Large intestine (tissue), 3 donors: ENCODE data around the gene CFAP100. TPM values are rescaled to one million over a fixed set of nuclear protein-coding genes. Genes with fewer than 3 reads are reported as not detected.

Experiments
- DNase-seq, 2 donors: peaks; one replicate each; pipeline versions ENCODE4 v3.0.0 to v3.0.0-alpha.2; 2013
- H3K27ac ChIP-seq: one replicate; pipeline ENCODE4 v1.5.1; 2013; ENCODE audit warnings: low read length
- H3K27me3 ChIP-seq: 2 replicates; pipeline ENCODE4 v1.6.1; 2013; ENCODE audit warnings: low read length; ENCODE audit not compliant: control insufficient read depth, insufficient read depth
- H3K36me3 ChIP-seq: 2 replicates; pipeline ENCODE4 v1.6.1; 2013; ENCODE audit warnings: low read length; ENCODE audit not compliant: control insufficient read depth, insufficient read depth
- H3K4me1 ChIP-seq: one replicate; pipeline ENCODE4 v1.6.1; 2013; ENCODE audit warnings: low read length; ENCODE audit not compliant: control insufficient read depth, insufficient read depth
- H3K4me3 ChIP-seq: one replicate; pipeline ENCODE4 v1.5.1; 2013; ENCODE audit warnings: low read length
- H3K9me3 ChIP-seq: one replicate; pipeline ENCODE4 v1.6.1; 2013; ENCODE audit warnings: mild to moderate bottlenecking, low read depth, low read length, moderate library complexity; ENCODE audit not compliant: control insufficient read depth
- WGBS: methylation state at CpG from one replicate; pipeline ENCODE4 v1.1.5; 2013; ENCODE audit warnings: low lambda C conversion rate; ENCODE audit not compliant: insufficient coverage; 5-methylcytosine and 5-hydroxymethylcytosine counted together
- polyA plus RNA-seq: library from polyadenylated mRNA; unstranded; fragments of 120-200 nt; gene quantifications from one replicate; pipeline ENCODE4 v1.2.1, GENCODE V29; 2013

Gene CFAP100
- polyA plus RNA-seq, 1 donor = 0.45 TPM

GRCh38 chr3:126454025-126454424 lies 59.3 kb downstream of the CFAP100 start:
- Histone ChIP-seq H3K27ac (no peak overlapping the region), H3K4me3 (no peak overlapping the region), H3K4me1 (no peaks in the 10 kb centered on the region), H3K27me3 (no peaks in the 10 kb centered on the region), H3K36me3 (peaks cover 75% of the 10 kb centered on the region), H3K9me3 (no peaks in the 10 kb centered on the region)
- no peak for DNase-seq
- 80% methylated on average over 1 of the region's 1 CpG for WGBS

DNA sequence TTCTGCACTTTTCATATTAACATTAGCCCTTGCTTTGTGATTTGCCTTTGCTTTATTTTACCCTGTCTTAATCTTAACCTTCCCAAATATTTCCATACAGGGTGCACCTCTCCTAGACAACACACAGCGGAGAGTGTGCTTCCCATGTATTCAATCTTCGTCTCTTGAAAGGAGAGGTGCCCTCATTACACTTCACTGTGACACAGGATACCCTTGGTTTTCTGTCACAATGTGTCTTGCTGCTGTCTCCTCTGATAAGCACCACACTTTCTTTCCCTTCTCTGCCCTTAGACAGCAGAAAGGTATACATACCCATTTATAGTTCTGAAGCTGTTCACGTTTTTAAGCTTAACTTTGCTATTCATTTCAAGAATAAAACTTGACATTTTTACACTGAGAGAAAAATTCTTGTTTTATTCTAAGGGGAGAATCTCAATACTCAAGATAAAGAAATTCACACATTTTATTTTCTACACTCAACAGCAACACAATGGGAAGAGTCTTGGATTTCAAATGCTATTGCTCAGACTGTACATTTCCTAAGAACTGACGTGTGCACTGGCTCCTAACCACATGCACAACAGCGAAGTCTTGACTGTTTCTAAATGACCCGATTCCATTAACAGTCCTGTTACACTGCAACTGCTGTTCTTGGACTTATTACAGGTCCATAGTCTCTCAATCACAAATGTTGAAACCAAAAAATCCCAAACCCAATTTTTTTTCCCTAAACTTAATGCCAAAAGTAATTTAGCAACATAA lies 59.9 kb downstream of the CFAP100 start:
- no peaks in the 10 kb centered on the region for H3K27me3 ChIP-seq
- 83% methylated on average over 2 of the region's 6 CpGs for WGBS
- H3K9me3 ChIP-seq = no peaks in the 10 kb centered on the region
- no peak for DNase-seq
- H3K36me3 ChIP-seq = peaks cover 75% of the 10 kb centered on the region
- no peaks in the 10 kb centered on the region for H3K4me1 ChIP-seq
- no peak overlapping the region for H3K4me3 ChIP-seq
- H3K27ac ChIP-seq = no peak overlapping the region

GRCh38 chr3:126456211-126456610 lies 61.5 kb downstream of the CFAP100 start:
- H3K27ac ChIP-seq = no peak overlapping the region
- WGBS = no CpG with 5 or more reads among the region's 4 CpGs
- no peak overlapping the region for H3K4me3 ChIP-seq
- no peaks in the 10 kb centered on the region for H3K9me3 ChIP-seq
- H3K4me1 ChIP-seq = no peaks in the 10 kb centered on the region
- no peaks in the 10 kb centered on the region for H3K27me3 ChIP-seq
- DNase-seq = no peak
- H3K36me3 ChIP-seq = peaks cover 73% of the 10 kb centered on the region

DNA sequence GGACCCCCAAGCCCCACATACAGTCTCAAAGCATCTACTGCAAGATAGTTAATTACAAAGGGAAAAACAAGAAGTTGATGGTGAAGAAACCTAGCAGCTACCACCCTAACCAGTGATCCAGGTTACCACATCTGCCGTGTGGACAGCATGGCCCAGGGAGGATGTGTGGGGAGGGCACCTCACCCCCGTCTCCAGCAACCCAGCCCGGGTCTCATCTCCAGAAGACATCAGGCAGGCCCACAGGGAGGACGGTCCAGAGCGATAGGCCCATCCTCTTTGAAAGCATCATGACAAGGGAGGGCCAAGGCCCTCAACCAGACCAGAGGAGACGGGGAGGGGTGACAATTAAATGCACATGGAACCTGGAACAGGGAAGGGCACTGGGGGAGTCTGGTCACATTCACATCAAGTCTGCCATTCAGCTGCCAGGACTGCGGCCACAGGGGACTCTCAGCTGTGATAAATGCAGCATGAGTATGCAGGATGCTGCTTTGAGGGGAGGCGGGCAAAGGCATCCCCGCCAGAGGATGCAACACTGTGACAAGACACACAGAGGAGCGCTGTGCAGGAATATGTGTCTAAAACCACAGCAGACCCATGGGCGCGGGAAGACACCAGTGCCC lies 62.2 kb downstream of the CFAP100 start:
- H3K4me3 ChIP-seq = no peak overlapping the region
- H3K4me1 ChIP-seq = no peaks in the 10 kb centered on the region
- H3K36me3 ChIP-seq = peaks cover 73% of the 10 kb centered on the region
- no CpG with 5 or more reads among the region's 12 CpGs for WGBS
- H3K9me3 ChIP-seq = no peaks in the 10 kb centered on the region
- DNase-seq = no peak
- H3K27me3 ChIP-seq = no peaks in the 10 kb centered on the region
- no peak overlapping the region for H3K27ac ChIP-seq

DNA sequence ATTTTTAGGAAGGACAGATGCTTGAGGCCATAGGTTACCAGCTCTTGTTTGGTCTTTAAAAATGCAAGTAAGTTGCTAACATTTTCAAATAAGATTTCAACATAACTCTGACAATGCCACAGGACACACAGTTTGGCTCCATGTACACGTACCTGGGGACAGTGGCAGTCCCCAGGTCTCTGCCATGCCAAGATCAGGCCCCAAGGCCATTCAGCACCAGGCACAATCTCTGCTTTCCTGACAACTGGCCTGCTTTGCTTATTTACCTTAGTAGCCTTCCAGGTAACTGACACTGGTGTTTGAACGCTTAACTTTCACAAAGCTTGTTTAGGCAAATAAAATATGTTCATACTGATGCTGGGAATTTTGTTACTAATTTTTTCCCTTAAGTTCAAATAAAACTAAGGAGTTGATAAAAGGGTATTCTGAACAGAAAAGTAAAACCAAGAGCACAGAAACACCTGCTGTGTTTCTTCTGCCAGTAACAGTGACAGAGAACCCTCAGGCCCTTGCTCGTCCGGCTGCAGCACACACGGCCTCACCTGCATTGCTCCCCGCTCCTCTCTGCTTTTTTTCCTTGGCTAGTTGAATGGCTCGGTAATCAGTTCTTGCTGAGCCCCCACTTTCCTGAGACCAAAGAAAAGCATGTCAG lies 64.5 kb downstream of the CFAP100 start:
- Histone ChIP-seq H3K27me3 (no peaks in the 10 kb centered on the region), H3K9me3 (no peaks in the 10 kb centered on the region), H3K4me1 (no peaks in the 10 kb centered on the region), H3K36me3 (peaks cover 77% of the 10 kb centered on the region), H3K27ac (no peak overlapping the region), H3K4me3 (no peak overlapping the region)
- DNase-seq = no peak
- WGBS = 100% methylated on average over 2 of the region's 7 CpGs

GRCh38 chr3:126459763-126460127 lies 65.0 kb downstream of the CFAP100 start:
- no peak overlapping the region for H3K4me3 ChIP-seq
- no peaks in the 10 kb centered on the region for H3K9me3 ChIP-seq
- H3K27ac ChIP-seq = no peak overlapping the region
- H3K27me3 ChIP-seq = no peaks in the 10 kb centered on the region
- DNase-seq = no peak
- WGBS = no CpG with 5 or more reads among the region's 9 CpGs
- H3K36me3 ChIP-seq = peaks cover 79% of the 10 kb centered on the region
- no peaks in the 10 kb centered on the region for H3K4me1 ChIP-seq

- WGBS = no CpG with 5 or more reads among the region's 7 CpGs
- H3K27ac ChIP-seq = no peak overlapping the region
- H3K36me3 ChIP-seq = peaks cover 80% of the 10 kb centered on the region
- H3K9me3 ChIP-seq = no peaks in the 10 kb centered on the region
- no peak overlapping the region for H3K4me3 ChIP-seq
- DNase-seq = no peak
- H3K4me1 ChIP-seq = no peaks in the 10 kb centered on the region
- H3K27me3 ChIP-seq = no peaks in the 10 kb centered on the region
These were observed 65.7 kb downstream of the CFAP100 start for GRCh38 chr3:126460381-126460780.

DNA sequence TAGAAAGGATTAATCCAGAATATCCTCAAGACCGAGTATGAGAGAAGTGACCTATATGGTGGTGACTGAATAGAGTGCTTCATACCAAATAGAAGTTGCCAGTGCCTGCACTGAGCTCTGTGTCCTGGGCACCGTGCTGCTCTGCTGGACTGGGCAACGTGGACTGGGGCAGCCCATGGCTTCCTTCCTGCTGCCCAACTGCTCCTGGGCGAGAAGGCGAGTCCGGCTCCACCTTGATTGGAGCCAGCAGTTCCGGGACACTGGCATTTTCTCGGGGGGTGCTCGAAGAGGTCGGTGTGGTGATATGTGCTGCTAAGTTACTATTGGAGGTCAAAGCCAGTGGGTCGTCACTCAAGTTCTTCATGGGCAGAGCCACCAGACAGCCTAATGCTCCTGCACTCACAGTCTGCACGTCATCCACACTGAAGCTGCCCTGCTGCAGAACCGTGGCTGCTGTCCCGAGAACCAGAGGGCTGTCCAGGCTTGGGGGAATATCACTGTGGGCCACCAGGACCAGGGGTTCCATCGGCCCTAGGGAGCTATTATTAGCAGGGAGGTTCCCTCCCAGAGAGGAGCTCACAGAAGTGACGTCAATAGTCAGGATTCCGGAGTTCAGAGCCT lies 66.9 kb downstream of the CFAP100 start:
- Histone ChIP-seq H3K9me3 (no peaks in the 10 kb centered on the region), H3K4me3 (no peak overlapping the region), H3K27me3 (no peaks in the 10 kb centered on the region), H3K27ac (no peak overlapping the region), H3K4me1 (no peaks in the 10 kb centered on the region), H3K36me3 (peaks cover 83% of the 10 kb centered on the region)
- DNase-seq = no peak
- WGBS = 100% methylated on average over 1 of the region's 17 CpGs

DNA sequence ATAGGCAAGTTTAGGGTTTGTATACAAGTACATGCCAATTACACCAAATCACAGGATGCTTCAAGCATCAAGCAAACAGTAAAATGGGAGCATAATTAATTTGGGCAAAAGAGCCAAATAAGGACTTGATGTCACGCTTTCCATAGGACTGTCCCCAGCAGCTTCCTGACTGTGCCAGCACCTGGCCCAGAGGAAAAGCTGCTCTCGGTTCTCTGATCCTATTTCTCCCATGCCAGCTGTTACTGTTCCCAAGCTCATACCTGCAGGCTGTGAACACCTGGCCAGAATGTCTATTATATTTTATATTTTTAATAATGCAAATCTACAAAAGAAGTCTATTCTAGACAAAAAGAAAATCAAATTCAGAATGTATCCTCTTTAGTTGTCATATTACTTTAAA lies 68.8 kb downstream of the CFAP100 start:
- Histone ChIP-seq H3K27me3 (no peaks in the 10 kb centered on the region), H3K27ac (no peak overlapping the region), H3K9me3 (no peaks in the 10 kb centered on the region), H3K36me3 (peaks cover 88% of the 10 kb centered on the region), H3K4me1 (no peaks in the 10 kb centered on the region), H3K4me3 (no peak overlapping the region)
- WGBS = no CpG with 5 or more reads among the region's 2 CpGs
- no peak for DNase-seq

DNA sequence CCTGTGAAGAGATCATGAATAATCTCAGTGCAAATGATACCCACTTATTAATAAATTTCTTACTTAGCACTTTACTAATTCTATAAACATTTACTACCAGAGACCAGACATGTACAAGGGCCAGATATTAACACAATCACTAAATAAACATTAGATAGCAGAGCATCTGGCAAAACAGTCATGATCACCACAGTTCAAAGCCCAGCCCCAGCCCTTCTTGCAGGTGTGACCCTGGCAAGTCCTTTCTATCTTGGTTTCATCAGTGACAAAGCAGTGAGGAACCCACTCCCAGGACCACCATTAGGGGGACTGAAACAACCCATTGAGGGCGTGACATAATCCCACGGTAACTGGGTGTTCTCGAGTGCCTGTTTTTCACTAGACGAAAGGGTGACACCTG lies 69.4 kb downstream of the CFAP100 start:
- H3K4me1 ChIP-seq = no peaks in the 10 kb centered on the region
- no peak overlapping the region for H3K27ac ChIP-seq
- peaks cover 89% of the 10 kb centered on the region for H3K36me3 ChIP-seq
- H3K9me3 ChIP-seq = no peaks in the 10 kb centered on the region
- no CpG with 5 or more reads among the region's 4 CpGs for WGBS
- H3K27me3 ChIP-seq = no peaks in the 10 kb centered on the region
- H3K4me3 ChIP-seq = no peak overlapping the region
- DNase-seq = peak in 1 of 2 donors; percentile 34
